Thoracic aorta (tissue), 2 donors: ENCODE measurements around the gene SF1. TPM values are rescaled to one million over a fixed set of nuclear protein-coding genes. Genes with fewer than 3 reads are reported as not detected.

Experiments
- ATAC-seq: fragments of 150-250 bp; one replicate; pipeline ENCODE4 v1.8.0; 2017; ENCODE audit warnings: low read depth; ENCODE audit not compliant: insufficient number of reproducible peaks, low FRiP score
- DNase-seq: peaks from one replicate; pipeline ENCODE4 v3.0.0-alpha.2; 2020; ENCODE audit warnings: low spot score
- H3K27ac ChIP-seq, 2 donors: fragments of 200-600 bp; sonication (generic); 1 replicate in 1 of 2; 2 replicates in 1 of 2; pipeline ENCODE4 v1.5.1; 2016; ENCODE audit warnings: mild to moderate bottlenecking in 2 of 2, moderate library complexity in 2 of 2
- H3K27me3 ChIP-seq: fragments of 200-600 bp; sonication (generic); replicated peaks from 2 replicates; pipeline ENCODE4 v1.6.0; 2016; ENCODE audit warnings: mild to moderate bottlenecking; ENCODE audit not compliant: insufficient read depth
- H3K36me3 ChIP-seq: fragments of 200-600 bp; sonication (generic); one replicate; pipeline ENCODE4 v1.5.1; 2016
- H3K4me1 ChIP-seq, 2 donors: fragments of 200-600 bp; sonication (generic); 1 replicate in 1 of 2; 2 replicates in 1 of 2; pipeline versions ENCODE4 v1.5.1 to v1.6.0; 2016; ENCODE audit warnings: low read depth in 2 of 2, mild to moderate bottlenecking in 1 of 2; ENCODE audit not compliant: control insufficient read depth in 1 of 2
- H3K4me3 ChIP-seq: fragments of 200-600 bp; sonication (generic); 2 replicates; pipeline ENCODE4 v1.5.1; 2016; ENCODE audit warnings: mild to moderate bottlenecking
- H3K9me3 ChIP-seq: fragments of 200-600 bp; sonication (generic); 2 replicates; pipeline ENCODE4 v1.5.1; 2016
- CTCF ChIP-seq: fragments of 200-600 bp; sonication (generic); IDR thresholded peaks from one replicate; pipeline ENCODE4 v1.5.1; 2019; ENCODE audit warnings: antibody characterized with exemption
- total RNA-seq, 2 donors: library from RNA; depleted of rRNA; stranded (reverse); fragments of >200 nt; gene quantifications; one replicate each; pipeline versions ENCODE4 v1.1.0 to v1.2.3, GENCODE V29; 2016

The SF1 gene
- total RNA-seq, 2 donors from 2014 or later: 250 to 512 TPM

- Histone ChIP-seq H3K27ac (no peak overlapping the region), H3K9me3 (no peaks in the 10 kb centered on the region), H3K4me3 (no peak overlapping the region), H3K4me1 (peaks cover 0 to 7% of the 10 kb centered on the region in 2 donors), H3K27me3 (peaks cover 1% of the 10 kb centered on the region), H3K36me3 (no peaks in the 10 kb centered on the region)
- ATAC-seq: no peak
- DNase-seq: no peak
- TF ChIP-seq CTCF: no peak
Observed at GRCh38 chr11:64721359-64721699, 57.0 kb downstream of the SF1 start.

GRCh38 chr11:64720640-64721358 lies 57.5 kb downstream of the SF1 start:
- peaks cover 6% of the 10 kb centered on the region for H3K27me3 ChIP-seq
- no peak for TF ChIP-seq CTCF
- no peak for DNase-seq

GRCh38 chr11:64720167-64720566 lies 58.2 kb downstream of the SF1 start:
- Histone ChIP-seq H3K27ac (no peak overlapping the region), H3K4me3 (no peak overlapping the region), H3K9me3 (no peaks in the 10 kb centered on the region), H3K27me3 (peaks cover 7% of the 10 kb centered on the region), H3K36me3 (no peaks in the 10 kb centered on the region), H3K4me1 (peaks cover 0 to 7% of the 10 kb centered on the region in 2 donors)
- TF ChIP-seq CTCF: no peak
- ATAC-seq (no peak), DNase-seq (no peak)

More at GRCh38 chr11:64720640-64721358, 57.5 kb downstream of the SF1 start:
- H3K4me3 ChIP-seq: no peak overlapping the region
- no peaks in the 10 kb centered on the region for H3K36me3 ChIP-seq
- ATAC-seq: no peak
- no peak overlapping the region for H3K27ac ChIP-seq
- H3K9me3 ChIP-seq: no peaks in the 10 kb centered on the region
- peaks cover 0 to 7% of the 10 kb centered on the region in 2 donors for H3K4me1 ChIP-seq

- DNase-seq (no peak), ATAC-seq (no peak)
- Histone ChIP-seq H3K4me1 (peaks cover 0 to 7% of the 10 kb centered on the region in 2 donors), H3K27me3 (peaks cover 7% of the 10 kb centered on the region), H3K9me3 (no peaks in the 10 kb centered on the region), H3K36me3 (no peaks in the 10 kb centered on the region), H3K4me3 (no peak overlapping the region), H3K27ac (no peak overlapping the region)
- TF ChIP-seq CTCF: no peak
Observed at GRCh38 chr11:64719406-64719805, 58.9 kb downstream of the SF1 start.

- Histone ChIP-seq H3K9me3 (no peaks in the 10 kb centered on the region), H3K4me3 (no peak overlapping the region), H3K4me1 (peaks cover 2 to 7% of the 10 kb centered on the region in 2 donors), H3K27ac (no peak overlapping the region), H3K36me3 (no peaks in the 10 kb centered on the region), H3K27me3 (peaks cover 7% of the 10 kb centered on the region)
- DNase-seq (no peak), ATAC-seq (no peak)
- no peak for TF ChIP-seq CTCF
Observed at GRCh38 chr11:64718780-64719124, 59.6 kb downstream of the SF1 start.
